HG03342 (cell line): Measurements from ENCODE around the gene PAXIP1.

ENCODE experiments used
- ATAC-seq: cut with Tn5 transposase; IDR thresholded peaks from one replicate; pipeline ENCODE4 v1.9.1; 2021; ENCODE audit warnings: mild to moderate bottlenecking, moderate library complexity; ENCODE audit not compliant: unreplicated experiment

The PAXIP1 gene

GRCh38 chr7:154898973-154899855 is 103.7 kb downstream of the PAXIP1 start:
- no peak for ATAC-seq

DNA sequence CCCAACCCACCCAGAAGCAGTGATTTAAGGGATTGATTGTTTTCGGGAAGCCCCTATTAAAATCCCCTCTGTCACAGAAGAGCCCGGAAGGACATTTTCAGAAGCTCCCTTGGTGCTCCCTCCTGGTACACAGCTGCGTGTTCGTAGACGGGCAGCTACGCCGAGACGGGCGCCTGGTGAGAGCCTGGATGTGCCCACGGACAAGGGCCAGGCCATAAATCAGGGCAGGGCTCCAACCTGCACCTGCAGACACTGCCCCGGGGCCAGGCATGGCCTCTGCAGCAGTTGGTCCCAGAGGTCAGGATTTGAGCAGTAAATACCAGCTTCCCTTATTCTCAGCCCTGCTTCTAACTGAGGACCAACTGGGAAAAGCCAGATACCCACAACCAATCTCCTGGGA is 106.8 kb downstream of the PAXIP1 start:
- no peak for ATAC-seq
